VCaP (cell line): Measurements from ENCODE around the gene PCCA.
A peak's percentile ranks its signal among the peaks of the same experiment; 100 is the strongest.

Experiments
- H3K27ac ChIP-seq: fragments of 450-650 bp; 2 replicates; pipeline ENCODE4 v1.5.1; 2017
- TF ChIP-seq, protein P1 (sequence below): fragments of 450-650 bp; conservative IDR thresholded peaks from 2 replicates; pipeline ENCODE4 v1.5.1; 2017; ENCODE audit warnings: mild to moderate bottlenecking, moderate library complexity

Gene PCCA

DNA sequence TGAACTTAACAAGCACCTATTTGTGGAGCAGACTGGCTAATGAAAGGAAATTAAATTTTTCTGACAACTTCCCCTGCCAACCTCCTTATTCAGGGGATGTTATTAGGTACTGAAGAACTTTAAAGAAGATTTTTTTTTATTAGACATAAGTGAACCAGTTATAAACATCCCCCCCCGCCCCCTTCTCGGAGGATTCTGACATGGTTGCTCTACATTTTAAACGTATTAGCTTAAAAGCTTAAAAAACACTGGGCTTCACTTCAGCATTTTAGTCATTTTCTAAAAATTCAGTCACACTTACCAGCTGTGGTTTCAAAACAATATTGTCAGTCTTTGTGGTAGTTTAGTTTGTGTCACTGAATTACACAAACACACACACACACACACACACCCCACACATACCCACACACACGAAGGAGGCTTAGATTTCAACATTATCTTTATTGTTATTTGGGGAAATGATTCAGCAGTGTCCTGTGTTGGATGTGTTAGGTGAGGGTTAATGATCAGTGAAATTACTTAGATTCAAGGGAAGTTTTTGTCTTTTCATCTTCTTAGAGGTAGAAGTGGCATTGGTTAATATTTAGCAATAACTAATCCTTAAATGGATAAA is 145.7 kb downstream of the PCCA start:
- no peak overlapping the region for H3K27ac ChIP-seq
- TF ChIP-seq, protein P1, sequence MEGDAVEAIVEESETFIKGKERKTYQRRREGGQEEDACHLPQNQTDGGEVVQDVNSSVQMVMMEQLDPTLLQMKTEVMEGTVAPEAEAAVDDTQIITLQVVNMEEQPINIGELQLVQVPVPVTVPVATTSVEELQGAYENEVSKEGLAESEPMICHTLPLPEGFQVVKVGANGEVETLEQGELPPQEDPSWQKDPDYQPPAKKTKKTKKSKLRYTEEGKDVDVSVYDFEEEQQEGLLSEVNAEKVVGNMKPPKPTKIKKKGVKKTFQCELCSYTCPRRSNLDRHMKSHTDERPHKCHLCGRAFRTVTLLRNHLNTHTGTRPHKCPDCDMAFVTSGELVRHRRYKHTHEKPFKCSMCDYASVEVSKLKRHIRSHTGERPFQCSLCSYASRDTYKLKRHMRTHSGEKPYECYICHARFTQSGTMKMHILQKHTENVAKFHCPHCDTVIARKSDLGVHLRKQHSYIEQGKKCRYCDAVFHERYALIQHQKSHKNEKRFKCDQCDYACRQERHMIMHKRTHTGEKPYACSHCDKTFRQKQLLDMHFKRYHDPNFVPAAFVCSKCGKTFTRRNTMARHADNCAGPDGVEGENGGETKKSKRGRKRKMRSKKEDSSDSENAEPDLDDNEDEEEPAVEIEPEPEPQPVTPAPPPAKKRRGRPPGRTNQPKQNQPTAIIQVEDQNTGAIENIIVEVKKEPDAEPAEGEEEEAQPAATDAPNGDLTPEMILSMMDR: no peak

- H3K27ac ChIP-seq: no peak overlapping the region
- TF ChIP-seq, protein P1: peak; percentile 78
These were observed 146.5 kb downstream of the PCCA start for GRCh38 chr13:100235311-100235901.

DNA sequence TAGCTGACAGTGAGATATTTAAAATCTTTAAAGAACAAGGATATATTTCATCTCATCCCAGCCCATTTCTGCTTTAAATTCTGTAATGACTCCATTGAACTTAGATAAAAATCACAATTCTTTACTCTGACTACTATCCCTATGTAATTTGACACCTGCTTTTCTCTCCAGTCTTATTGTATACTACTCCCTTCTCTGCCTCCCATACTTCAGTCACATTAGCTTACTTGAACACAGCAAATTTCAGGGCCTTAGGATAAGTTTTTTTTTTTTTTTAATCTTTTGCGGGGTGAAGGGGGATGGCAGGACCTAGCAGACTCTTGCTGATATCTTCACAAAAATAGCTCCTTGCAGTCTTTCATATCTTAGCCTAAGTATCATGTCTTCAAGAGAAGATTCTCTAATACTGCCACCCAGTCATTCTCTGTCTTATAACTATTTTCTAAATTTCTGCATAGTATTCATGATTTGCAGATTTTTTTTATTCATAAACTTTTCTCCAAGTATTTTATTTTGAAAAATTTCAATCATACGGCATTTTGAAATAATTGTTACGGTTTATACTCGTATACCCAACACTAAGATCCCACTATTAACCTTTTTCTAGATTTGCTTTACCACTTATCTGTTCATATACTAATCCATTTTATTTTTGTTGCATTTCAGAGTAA is 151.4 kb downstream of the PCCA start:
- TF ChIP-seq, protein P1: no peak
- no peak overlapping the region for H3K27ac ChIP-seq

GRCh38 chr13:100244431-100244830 is 155.5 kb downstream of the PCCA start:
- TF ChIP-seq, protein P1: no peak
- H3K27ac ChIP-seq: no peak overlapping the region

GRCh38 chr13:100245104-100245503 is 156.2 kb downstream of the PCCA start:
- H3K27ac ChIP-seq: no peak overlapping the region
- TF ChIP-seq, protein P1: no peak

DNA sequence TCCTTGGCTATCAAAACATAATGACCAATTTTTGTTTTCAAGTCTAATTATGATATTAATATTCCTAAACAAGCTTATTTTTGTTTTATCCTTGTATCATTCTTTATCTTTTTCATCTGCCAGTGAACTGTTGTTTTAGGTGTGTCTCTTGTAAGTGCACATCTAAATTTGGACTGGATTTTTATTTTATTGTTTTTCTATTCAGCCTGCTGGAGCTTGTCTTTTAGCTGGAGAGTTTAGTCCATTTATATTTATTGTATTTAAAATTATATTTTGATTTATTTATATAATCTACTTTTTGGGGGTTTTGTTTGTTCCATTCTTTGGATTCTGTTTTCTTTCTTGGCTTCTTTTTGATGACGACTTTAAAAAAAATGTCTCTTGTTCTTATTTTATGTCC is 159.0 kb downstream of the PCCA start:
- TF ChIP-seq, protein P1: no peak

DNA sequence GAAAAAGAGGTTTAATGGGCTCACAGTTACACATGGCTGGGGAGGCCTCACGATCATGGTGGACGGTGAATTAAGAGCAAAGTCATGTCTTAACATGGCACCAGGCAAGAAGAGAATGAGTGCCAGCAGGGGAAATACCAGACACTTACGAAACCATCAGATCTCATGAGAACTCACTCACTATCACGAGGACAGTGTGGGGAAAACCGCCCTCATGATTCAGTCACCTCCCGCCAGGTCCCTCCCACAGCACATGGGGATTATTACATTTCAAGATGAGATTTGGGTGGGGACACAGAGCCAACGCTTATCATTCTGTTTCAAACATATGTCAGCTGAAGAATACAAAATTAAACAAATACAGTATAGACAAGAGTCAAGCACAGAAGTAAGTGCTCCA is 165.1 kb downstream of the PCCA start:
- no peak overlapping the region for H3K27ac ChIP-seq
- TF ChIP-seq, protein P1: no peak

More for the DNA sequence above, 159.0 kb downstream of the PCCA start:
- no peak overlapping the region for H3K27ac ChIP-seq
